LNCaP clone FGC (cell line): ENCODE data around the gene PDE8A.

ENCODE experiments used
- DNase-seq: peaks from one replicate; pipeline ENCODE4 v3.0.0-alpha.2; 2011; ENCODE audit warnings: low read depth
- H3K4me3 ChIP-seq: 2 replicates; pipeline ENCODE4 v1.5.1; 2011; ENCODE audit warnings: mild to moderate bottlenecking, low read depth, low read length, control low read depth
- CTCF ChIP-seq: IDR thresholded peaks from 2 replicates; pipeline ENCODE4 v1.5.1; 2012; ENCODE audit warnings: mild to moderate bottlenecking; ENCODE audit not compliant: control insufficient read depth, insufficient read depth; ENCODE audit errors: extremely low read depth

Gene PDE8A

GRCh38 chr15:85031086-85031943 lies 49.7 kb downstream of the PDE8A start:
- H3K4me3 ChIP-seq: no peak overlapping the region
- DNase-seq: no peak
- no peak for TF ChIP-seq CTCF

GRCh38 chr15:85031944-85032558 lies 50.4 kb downstream of the PDE8A start:
- no peak overlapping the region for H3K4me3 ChIP-seq
- DNase-seq: no peak
- TF ChIP-seq CTCF: no peak

GRCh38 chr15:85033148-85033547 lies 51.5 kb downstream of the PDE8A start:
- no peak for DNase-seq
- no peak overlapping the region for H3K4me3 ChIP-seq
- TF ChIP-seq CTCF: no peak

GRCh38 chr15:85034276-85034675 lies 52.6 kb downstream of the PDE8A start:
- no peak for TF ChIP-seq CTCF
- DNase-seq: no peak

GRCh38 chr15:85035980-85036379 lies 54.3 kb downstream of the PDE8A start:
- no peak for DNase-seq
- no peak for TF ChIP-seq CTCF
- H3K4me3 ChIP-seq: no peak overlapping the region

More at GRCh38 chr15:85034276-85034675, 52.6 kb downstream of the PDE8A start:
- H3K4me3 ChIP-seq: no peak overlapping the region

- no peak for TF ChIP-seq CTCF
- H3K4me3 ChIP-seq: no peak overlapping the region
- DNase-seq: no peak
Observed at GRCh38 chr15:85036716-85037115, 55.1 kb downstream of the PDE8A start.
